Effector CD4-positive, alpha-beta T cell (primary cell): ENCODE results near the gene BCL2L13.
"Not testable (repeated sequence)": the region's sequence is repeated elsewhere in the genome, so short reads cannot be mapped to it uniquely, and the experiment has no call there.

ENCODE experiments used
- DNase-seq: peaks from one replicate; pipeline ENCODE4 v3.0.0-alpha.2; 2020

The BCL2L13 gene

DNA sequence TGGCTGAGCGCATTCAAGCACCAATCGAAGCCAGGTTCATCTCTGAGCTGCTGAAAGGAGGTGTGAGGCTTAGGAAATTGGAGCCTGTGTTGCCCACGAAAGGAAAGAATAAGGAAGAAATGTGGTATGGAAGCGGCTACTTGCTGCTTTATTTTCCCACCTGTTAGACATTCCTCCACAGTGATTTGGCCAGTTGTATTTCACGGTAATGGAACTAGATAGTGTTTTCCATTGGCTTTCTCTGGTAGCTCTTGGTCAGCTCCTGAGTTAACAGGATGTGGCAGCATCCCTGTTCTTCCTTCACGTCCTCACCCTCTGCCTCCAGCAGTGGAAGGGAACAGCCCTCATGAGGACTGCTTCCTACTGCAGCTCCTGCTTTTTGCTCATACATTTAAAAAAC, 91.0 kb downstream of the BCL2L13 start:
- no peak for DNase-seq

DNA sequence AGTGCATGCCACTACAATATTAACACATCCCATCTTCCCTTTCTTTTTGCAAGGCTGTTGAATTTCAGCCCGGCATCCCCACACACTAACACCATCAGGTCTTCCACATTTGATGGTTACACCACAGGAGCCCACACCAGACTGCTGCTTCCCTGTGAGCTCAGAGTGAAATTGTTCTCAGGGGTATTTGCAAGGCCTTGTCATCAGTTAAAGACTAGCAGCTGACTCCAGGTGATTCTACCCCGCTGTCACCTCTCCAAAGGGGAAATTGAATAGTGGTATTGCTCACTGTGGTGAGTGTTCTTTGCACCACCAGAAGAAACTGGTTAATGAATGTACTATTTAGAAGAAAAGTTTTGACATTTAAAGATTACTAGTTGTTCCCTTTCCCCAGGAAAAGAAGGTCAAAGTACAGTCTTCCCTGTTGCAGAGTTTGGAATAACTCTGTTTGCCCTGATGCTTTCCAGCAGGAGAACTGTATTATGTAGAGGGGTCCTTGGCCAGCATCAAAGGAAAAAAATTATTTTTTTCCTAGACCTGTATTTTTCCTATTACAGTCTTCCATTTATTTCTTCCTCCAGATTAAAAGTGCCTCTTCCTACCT, 93.8 kb downstream of the BCL2L13 start:
- DNase-seq: no peak

DNA sequence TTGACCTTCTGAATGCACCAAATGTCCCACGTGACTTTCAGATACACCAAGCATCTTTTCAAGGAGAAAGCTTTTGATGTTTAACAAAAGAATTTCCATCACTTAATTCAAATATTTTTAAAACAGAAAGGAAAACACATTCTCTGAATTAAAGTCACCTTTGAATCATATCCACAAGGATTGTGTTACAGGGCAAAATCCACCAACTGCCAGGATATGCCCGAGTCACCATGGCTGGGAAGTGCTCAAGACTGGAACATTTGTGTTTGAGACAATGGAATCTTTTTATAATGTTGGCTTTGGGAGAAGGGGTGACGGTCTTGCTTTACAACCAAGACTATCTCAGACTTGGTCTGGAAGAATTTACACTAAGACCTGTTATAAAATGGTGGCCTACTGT, 94.9 kb downstream of the BCL2L13 start:
- no peak for DNase-seq

DNA sequence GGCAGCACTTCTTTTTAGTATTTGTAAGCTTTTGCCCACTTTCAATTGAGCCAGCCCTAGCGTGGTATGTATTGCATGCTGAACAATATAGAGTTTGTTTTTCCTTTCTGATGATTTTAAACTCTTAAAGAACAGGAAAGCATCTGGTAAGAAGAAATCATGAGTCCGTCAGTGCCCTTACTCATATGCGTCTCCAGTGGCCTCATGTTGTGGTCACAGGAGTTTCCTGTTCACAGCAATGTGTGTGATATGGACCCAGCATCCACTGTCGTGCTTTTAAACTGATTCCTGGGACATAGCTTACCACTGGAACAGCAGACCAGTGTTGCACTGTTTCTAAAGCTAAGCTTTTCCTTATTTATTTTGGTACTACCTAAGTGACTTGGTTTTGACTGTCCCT, 95.6 kb downstream of the BCL2L13 start:
- DNase-seq: no peak

DNA sequence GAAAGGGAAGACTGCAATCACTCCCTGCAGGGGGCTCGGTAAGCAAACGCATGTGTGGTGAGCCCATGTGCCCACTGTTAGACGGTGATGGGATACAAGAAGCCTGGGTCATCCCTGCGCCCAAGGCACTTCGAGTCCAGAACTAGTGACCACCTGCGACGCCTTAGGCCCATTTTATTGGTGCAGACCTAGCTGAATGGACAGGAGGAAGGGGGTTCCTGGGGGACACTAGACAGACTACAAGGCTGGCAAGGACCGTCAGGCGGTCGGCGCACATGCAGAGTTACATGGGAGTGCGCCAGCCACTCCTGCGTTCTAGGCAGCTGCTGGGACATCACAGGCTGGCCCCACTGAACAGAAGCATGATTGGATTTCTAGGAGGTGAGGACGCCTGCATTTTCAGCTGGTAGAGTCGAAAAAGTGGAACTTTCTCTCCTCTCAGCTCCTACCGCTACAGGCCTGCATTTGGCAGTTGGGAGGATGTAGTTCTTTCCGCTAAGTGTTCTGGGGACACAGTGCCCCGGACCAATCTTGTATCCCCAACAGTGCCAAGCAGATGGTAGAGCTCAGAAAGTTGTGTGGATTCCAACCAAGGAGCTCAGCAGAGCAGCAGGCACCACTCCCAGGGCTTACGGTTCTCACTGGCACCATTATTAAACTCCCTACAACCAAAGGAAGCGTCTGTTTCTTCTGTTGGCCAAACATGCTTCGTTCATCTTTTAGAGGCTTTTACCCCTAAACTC, 100.0 kb downstream of the BCL2L13 start:
- no peak for DNase-seq

DNA sequence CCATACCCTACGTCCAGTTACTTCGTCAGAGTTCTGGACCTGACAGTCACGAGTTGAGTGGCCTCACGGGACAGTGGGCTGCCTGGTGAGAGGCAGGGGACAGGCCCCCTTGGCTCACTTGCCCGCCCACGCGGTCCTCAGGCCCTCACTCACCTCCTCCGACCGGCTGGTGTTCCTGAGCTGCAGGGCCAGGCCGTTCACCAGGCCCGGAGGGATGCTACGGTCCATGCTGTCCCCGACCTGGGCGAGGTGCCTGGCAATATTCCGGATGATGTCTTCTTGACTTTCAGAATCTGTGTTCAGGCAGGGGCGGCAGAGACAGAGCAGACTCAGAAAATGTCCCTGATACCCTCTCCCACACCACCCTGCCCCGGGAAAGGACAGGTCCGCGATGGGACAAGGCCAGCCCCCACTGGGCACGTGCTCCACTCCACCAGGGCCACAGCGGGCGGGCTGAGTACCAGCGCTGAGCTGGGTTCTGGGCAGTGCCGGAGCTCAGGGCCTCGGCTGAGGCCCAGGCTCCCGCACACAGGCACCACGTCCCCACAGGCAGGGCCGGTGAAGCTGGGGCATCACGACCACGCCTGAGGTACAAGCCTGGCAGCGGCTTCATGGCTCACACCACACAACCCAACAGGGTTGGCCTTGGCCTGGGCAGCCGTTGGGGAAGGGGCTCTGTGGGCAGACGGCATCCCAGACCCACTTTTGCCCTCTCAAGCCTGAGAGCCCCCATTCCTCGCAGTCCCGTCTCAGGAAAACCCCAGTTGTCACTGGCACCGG, 100.8 kb downstream of the BCL2L13 start:
- DNase-seq: no peak

DNA sequence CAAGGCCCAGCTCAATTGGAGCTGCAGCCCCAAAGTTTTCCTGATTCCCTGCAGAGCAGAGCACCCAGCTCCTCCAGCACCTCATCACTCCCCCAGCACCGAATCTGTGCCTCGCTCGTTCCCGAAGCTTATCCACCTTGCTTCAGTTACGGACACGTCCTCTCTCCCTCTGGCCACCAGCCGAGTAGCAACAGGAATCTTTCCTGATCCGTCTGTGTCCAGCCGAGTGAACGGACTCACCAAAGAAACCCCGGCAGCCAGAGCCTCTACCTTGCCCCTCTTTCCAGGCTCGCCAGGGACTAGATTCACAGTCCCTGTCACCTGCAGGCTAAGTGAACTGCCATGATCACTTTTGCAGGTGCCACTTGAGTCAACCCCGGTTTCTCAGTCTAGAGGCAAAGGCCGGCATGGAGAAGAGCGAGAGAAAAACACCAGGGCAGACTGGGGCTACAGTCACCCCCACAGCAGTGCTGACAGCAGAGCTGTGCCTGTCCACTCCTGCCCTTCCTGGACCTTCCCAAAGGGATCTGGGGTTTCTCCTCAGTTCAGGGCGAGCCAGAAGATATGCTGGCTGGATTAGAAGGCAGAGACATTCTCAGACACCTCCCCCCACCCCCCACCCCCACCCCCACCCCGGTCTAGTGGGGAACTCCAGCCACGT, 103.4 kb downstream of the BCL2L13 start:
- DNase-seq: no peak

DNA sequence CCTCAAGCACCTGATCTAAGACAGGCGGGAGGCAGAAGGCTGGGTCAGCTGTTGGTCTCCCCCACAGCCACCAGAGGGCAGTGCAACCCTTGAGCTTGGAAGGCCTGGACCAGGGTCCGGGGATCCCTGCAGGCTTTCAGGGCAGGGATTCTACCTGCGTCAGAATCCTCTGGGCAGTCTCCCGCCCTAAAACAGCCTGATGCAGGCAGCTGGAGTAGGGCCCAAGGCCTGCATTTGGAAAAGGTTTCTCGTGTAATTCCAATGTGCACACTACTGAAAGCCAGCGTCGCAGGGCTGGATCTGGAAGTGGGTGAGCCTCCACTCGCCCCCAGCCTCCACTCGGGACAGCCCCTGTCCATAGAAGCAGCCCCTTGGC, 104.0 kb downstream of the BCL2L13 start:
- DNase-seq: peak; percentile 56

DNA sequence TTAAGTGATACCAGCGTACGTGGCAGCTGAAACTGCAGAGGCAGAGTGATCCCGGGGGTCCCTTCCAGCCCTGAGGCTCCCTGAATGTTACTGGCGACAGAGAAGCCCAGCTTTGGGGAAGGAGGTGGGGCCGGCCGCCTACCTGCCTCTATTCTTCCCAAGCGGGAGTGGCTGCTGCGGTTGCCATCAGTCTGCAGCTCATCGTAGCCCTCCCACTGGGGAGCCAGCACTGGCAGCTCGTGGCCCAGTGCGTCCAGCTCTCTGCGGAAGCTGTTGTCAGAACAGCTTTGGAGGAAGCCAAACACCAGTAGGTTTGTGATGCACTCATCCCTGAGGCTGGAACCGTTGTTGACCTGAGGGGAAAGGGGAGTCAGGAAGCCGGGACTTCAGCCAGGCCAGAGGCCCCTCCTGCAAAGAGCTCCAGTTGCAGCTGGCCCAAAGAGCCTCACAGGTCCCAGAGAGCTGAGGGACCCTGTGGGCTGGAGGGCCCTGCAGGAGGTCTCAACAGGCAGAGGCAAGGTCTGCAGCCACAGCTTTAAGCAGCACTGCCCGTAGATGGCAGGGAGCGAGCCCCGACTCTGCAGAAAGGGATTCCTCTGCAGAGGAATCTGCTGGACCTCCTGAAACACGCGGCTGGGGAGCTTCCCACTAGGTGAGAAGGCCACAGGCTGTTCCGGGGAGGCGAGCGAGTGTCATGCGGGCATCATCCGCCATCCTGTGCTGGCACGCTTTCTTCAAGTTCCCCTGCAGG, 105.3 kb downstream of the BCL2L13 start:
- DNase-seq: no peak

DNA sequence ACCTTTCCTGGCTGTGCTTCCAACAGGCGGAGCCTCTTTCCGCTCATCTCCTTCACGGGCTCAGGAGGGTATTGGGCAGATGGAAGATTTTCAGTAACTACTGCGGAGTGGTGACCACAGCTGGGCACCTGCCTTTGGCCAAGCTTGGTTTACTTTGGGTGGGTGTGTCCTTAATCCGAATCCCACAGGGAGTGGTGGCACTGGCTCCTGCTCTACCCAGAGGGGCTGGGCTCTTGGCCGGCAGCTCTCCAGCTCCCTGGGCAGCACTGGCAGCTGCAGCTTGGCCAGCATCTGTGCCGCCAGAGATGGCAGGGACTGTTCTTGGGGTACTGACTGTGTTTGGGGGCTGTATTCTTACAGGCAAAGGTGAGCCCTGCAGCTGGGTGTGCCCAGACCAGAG, 105.9 kb downstream of the BCL2L13 start:
- DNase-seq: no peak

DNA sequence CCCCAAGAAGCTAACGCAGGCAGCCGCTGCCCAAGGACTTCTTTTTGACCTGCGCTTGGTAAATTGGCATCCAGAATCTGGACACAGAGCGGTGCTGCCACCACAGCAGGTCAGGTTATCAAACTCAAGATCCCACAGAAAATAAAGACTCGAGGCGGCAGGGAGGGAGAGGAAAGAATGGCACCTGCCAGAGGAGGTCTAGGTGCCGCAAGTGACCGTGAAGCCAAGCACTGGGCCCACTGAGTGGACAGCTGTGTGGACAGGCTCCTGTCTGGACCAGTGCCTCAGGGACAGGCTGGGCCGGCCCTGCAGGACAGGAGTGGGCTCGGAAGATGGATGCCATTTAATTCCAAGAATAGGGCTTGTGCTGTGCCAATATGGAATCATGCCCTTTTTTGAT, 108.4 kb downstream of the BCL2L13 start:
- DNase-seq: no peak

DNA sequence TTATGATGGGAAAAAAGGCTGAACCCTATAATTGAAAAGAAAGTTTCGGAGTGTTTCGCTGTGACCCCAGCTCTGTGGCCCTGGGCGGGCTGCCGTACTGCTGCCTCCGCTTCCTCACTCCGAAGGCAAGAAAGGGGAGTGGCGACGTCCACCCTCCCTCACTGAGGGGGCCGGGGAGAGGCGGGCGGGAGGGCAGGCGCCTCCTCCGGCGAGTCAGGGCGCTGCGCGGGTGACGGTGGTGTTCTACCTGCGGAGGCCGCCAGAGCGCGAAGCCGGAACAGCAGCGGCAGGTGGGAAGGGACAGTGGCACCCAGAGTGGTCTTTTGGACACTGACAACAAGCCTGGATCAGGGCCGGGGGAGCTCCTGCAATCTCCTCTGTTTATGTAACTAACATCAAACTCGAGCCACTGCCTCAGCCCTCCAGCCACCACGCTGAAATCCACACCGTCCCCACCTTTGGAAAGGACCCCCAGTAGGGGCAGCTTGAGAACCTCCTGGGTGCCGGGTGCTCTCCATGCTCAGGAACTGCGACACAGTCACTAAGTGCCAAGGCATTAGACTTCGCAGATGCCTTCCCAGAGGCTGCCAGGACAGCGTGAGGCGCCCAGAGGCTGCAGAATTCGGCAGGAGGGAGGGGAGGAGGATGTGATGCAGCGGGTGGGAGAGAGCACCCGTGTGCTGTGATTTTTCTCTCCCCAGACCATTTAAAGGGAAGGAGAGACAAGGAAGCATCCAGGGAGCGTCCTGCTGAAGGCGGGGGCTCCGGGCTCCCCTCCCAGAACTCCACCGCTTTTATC, 110.2 kb downstream of the BCL2L13 start:
- DNase-seq: no peak

DNA sequence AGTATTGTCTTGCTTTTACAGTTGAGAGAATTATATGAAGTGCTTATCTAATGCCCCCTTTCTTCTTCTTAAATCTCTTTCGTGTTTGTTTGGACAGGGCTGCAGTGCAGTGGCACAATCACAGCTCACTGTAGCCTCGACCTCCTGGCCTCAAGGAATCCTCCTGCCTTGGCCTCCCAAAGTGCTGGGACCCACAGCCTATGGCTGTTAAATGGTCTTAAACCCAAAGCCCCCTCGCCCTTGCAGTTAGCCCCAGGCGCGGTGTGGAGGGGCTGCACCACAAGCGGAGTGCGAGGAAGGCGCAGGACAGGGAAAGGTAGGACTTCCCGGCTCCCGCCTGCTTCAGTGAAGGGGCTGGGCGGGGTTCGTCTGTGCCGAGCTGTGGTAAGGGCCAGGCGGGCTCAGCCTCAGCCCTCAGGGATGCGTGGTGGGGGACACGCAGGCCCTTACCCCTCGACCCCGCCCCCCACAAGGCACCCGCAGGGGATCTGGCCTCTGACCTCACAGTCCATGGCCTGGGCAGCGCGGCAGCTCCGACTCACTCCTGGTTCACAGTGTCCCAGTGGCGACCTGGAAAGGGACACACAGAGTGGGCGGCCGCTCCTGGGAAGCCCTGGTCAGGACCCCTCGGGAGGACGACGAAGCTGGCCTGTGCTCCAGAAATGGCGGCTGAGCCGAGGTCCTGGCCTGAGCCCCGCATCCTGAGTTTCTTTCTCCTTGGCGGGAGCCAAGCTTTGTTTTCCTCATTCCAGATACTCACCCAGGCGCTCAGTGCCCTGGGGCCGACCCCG, 111.2 kb downstream of the BCL2L13 start:
- DNase-seq: no peak

DNA sequence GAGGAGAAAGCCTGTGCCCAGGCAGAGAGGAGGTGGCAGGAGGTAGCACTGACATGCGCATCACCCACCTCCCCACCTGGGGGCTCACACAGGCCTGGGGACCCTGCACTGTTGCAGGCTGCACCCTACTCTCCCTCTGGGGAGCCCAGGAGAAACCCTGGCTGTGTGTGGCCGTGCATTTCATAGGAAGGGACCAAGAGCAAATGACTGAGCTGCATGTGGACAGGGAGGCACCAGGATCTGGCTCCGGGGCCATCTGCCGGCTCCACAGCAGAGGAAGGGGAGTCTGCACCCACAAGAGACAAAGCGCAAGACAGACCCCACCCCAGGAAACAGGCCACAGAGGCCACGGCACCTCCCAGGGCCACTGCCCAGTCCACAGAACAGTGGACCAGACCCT, 113.0 kb downstream of the BCL2L13 start:
- DNase-seq: no peak

DNA sequence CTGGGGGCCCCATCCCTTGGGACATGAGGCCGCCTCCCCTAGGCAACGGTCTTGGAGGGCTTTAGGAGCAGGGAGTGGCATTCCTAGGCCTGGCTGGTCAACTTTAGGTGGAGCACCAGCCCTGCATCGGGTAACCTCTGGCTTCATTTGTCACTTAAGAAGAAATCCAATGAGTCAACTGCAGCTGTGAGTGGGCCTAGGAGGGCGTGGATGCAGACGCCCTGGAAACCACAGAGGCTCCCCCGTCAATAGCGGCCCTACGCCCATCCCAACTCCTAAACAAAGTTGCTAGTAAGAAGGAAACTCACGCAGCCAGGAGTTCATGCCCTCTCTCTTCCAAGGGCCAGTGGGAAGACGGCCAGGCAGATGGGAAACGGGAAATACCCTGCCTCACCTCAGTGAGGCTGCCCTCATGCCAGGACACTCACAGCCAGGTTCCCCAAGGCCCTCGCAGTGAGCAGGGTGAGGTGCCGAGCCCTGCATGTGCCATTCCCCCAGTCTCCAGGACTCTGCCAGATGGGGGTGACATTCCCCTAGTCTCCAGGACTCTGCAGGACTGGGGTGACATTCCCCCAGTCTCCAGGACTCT, 114.9 kb downstream of the BCL2L13 start:
- DNase-seq: no peak

DNA sequence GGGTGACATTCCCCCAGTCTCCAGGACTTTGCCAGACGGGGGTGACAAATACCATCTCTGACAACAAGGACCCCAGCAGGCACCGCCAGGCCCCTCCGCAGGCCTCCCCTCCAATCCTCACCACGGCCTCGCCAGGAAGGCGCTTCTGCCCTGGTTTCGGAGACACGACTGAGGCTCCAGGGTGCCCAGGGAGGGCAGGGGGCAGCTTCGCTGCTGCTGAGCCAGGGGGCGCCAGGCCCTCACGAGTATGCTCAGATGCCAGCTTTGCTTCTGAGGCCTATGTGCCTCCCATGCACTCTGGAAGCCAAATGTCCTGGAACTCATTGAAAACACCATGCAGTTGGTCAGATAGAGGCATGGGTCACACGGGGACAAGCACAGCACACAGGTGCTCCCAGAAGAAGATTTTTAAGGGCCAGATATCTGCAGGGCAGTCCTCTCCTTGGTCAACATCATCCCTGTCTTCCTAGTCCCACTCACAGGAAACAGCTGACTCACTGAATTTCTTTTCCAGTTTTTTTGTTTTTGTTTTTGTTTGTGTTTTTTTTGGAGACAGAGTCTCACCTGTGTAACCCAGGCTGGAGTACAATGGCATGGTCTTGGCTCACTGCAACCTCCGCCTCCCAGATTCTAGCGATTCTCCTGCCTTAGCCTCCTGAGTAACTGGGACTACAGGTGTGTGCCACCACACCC, 115.8 kb downstream of the BCL2L13 start:
- DNase-seq: no peak

DNA sequence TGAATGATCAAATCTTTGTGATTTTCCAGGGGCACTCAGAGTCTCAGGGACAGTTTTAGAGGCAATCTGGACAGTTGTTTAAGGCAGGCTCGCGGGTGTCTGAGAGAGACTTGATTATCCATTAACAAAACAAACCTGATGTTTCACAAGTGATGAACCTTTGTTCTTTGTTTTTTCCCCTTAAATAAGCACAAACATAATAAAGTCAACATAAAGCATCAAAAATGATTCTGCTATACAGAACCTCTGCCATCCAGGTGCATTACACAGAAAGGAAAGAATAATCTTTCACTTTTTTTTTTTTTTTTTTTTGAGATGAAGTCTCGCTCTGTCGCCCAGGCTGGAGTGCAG, 122.6 kb downstream of the BCL2L13 start:
- DNase-seq: no peak

DNA sequence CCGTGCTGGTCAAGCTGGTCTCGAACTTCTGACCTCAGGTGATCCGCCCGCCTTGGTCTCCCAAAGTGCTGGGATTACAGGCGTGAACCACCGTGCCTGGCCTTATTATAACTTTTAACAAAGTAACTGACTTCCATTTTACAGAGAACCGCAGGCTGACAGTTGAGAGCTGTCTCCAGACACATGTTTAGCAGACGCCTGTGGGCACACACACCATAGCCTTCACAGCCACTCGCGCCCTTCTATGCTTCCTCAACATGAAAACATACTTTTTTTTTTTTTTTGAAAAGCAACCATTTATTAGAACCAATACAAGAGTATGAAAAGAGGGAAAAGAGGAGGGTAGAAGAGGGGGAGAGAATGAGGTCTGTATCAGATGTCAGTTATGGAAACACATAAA, 124.9 kb downstream of the BCL2L13 start:
- not testable (repeated sequence) for DNase-seq

DNA sequence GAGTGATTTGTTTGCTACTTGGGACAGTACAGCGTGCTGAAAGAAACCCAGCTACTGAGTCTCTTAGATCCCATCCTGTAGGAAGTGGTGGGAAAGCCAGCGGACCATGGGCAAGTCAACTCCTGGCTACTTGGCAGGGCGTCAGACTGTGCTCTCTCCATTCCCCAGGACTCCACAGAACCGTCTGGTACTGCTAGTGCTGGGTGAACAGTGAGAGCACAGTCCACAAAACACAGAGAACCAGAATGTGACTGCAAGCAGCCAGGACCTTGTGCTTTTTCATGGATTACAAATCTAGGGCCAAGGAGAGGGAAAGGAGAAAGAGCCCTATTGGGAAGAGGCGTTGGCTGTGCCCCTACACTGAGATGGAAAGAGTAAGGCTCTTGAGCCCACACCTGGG, 125.5 kb downstream of the BCL2L13 start:
- DNase-seq: no peak

DNA sequence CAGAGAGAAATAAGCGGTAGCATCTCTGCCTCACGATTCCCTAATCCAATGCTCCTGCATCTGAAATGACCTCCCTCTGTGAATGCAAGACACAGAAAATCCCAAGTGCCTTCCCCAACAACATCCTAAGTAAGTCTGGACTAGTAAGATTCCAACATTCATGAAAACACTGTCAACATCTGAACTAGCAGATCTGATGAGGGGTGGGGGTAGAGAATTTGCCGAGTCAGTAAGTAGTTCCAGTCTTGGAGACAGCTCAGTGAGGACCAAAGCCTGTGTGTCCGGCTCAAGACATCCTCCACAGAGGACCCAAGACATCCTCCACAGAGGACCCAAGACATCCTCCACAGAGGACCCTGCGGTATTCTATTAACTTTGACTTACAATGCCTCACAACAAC, 126.3 kb downstream of the BCL2L13 start:
- DNase-seq: not testable (repeated sequence)
